GM18508 (cell line): Measurements from ENCODE around the gene CACNG7.

ENCODE experiments used
- ATAC-seq: cut with Tn5 transposase; IDR thresholded peaks from one replicate; pipeline ENCODE4 v1.9.1; 2021; ENCODE audit warnings: moderate number of reproducible peaks; ENCODE audit not compliant: insufficient read depth, unreplicated experiment

Gene CACNG7

GRCh38 chr19:53877361-53877766 is 31.7 kb upstream of the CACNG7 start:
- ATAC-seq, result no peak

DNA sequence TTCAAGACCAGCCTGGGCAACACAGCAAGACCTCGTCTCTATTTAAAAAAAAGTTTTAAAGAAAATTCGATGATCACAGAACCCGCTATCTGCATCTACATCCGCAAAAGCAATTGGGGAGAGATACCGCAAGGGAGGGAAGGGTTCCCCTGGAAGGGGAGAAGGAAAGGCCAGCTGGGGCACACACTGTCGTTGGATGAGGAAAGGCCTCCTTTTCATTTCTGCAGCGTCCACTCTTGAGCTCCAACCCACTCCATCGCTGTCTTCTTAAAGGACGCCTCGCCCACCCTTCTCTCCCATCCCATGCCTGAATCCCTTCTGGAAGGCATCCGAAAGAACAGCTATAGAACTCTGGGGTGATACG is 30.3 kb upstream of the CACNG7 start:
- no peak for ATAC-seq

DNA sequence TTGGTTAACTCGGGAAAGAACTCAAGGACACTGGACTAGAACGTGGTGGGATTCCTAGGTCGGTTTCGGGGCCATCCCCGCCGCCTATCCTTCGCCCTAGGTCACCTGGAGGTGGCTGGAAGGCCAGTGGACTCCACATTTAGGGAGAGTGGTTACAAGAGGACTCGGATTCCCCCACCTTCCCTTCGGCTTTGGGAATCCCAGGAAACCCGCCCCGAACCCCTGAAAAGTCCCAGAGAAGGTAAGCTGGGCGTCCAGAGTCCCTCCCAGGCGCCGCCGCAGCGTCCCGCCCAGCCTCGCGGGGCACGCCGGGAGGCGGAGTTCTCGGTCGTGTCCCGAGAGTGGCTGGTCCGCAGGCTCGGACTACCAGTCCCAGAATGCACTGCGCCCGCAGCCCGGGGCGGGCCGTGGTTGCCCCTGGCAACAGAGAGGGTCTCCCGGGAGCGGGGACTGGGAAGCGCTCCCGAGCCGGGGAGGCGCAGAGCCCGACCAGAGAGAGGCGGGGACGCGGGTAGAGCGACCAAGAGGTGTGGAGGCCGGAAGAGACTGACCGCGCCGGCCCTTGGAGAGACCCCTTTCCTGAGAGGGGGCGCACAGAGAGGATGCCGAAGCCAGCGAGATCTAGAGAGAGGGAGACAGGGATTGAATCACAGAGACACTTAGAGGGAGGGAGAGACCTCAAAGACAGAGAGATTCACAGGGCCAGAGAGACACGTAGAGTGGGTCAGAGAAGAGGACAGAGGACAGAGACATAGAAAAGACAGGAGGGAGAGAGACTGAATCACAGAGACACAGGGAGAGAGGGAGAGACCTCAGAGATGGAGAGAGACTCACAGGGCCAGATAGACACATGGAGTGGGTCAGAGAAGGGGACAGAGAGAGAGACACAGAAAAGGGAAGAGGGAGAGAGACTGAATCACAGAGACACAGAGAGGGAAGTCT is 29.7 kb upstream of the CACNG7 start:
- ATAC-seq, result no peak

DNA sequence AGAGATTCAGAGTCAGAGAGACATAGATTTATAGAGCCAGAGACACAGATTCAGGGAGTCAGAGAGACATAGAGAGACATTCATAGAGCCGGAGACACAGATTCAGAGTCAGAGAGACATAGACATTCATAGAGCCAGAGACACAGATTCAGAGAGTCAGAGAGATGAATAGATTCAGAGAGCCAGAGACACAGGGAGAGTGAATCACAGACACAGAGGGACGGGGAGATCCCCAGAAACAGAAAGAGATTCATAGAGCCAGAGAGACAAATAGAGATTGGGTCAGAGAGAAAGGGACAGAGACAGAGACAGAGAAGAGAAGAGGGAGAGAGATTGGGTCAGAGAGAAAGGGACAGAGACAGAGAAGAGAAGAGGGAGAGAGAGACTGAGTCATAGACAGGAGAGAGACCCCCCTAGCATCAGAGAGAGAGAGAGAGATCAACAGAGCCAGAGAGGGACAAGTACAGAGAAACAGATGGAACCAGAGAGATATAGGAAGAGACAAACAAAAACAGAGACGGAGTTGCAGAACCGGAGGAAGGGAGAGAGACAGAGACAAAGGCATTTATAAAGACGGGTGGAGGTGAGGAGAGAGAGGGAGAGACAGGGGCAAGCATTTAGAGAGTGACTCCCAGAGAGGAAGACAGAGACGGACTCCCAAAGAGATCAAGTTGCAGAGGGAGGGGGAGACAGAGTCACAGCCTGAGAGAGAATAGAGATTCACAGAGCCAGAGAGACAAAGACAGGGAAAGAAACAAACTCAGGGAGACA is 28.2 kb upstream of the CACNG7 start:
- ATAC-seq, result no peak

DNA sequence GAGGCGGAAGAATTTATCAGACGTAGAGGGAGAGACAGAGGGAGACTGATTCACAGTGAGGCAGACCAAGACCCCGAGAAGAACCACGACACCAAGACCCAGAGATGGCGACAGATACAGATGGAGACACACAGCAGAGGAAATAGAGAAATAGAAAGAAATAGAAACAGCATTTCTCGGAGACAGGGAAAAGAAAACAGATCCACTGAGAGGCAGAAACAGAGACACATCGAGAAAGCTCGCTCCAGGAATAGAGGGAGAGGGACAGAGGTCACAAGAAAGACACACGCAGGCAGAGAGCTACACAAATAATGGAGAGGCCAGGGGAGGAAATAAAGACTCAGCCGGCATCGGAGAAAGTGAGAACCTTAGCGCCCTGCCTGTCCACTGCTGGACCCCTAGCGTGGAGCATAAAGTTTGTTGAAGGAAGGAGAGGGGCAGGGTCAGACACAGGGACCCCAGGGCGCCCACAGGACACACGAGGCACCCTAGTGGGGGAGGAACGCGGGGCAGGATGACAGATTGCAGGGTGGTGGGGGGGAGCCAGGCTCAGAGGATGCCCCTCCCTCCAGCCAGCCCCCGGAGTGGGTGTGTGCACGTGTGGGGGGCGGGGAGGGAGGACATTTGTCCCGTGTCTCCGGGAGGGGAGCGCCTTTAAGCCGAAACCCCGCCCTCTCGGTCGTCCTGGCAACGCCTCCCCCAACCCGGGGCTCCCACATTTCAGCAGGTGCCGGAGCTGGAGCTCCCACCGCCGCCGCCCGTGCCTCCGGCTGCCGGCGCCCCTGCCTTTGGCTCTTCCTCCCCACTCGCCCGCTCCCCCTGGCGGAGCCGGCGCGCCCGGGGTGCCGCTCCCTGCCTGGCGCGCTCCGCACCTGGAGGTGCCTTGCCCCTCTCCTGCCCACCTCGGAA is 27.3 kb upstream of the CACNG7 start, which contains the start of gene PRKCG:
Gene PRKCG (plus strand): TSS at position 716 of the 909 bp plus-strand sequence. CDS start 298 bp downstream, outside the sequence.
- no peak for ATAC-seq

DNA sequence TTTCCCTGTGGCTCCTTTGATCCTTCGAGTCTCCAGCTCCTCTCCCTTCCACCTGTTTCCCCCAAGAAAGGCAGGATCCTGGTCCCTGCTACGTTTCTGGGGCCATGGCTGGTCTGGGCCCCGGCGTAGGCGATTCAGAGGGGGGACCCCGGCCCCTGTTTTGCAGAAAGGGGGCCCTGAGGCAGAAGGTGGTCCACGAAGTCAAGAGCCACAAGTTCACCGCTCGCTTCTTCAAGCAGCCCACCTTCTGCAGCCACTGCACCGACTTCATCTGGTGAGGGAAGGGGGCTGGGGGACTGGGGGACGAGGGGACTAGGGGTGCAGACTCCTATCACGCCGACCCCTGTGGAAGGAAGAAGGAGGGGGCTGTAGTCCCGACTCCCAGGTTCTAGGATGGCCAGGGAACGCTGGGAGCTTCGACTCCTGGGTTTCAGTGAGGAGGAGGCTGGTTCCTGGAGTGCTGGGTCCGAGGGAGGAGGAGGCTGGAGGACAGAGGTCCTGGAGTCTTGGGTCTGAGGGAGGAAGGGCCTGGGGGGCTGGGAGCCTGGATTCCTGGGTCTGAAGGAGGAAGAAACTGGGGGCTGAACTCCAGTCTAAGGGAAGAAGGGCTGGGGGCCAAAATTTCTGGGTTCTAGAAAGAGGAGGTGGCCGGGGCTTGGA is 26.6 kb upstream of the CACNG7 start:
- no peak for ATAC-seq

DNA sequence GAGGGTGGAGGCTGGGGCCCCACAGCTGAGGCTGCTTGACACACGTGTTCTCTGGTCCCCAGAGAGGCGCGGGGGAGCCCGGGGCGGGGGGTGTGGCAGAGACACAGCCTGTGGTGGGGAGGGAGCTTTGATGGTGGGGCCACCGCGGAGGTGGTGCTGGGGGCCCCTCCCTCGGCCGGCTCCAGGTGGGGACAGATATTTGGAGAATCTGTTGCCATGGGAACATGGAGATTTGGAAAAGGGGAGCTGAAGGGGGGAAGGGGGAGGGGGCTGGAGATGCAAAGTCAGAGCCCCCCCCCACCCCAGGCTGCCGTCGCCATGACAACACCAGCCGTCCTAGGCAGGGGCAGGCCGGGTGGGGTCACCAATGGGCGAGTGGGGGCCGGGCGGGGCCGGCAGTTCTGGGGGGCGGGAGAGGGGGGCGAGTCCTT is 25.8 kb upstream of the CACNG7 start:
- no peak for ATAC-seq

DNA sequence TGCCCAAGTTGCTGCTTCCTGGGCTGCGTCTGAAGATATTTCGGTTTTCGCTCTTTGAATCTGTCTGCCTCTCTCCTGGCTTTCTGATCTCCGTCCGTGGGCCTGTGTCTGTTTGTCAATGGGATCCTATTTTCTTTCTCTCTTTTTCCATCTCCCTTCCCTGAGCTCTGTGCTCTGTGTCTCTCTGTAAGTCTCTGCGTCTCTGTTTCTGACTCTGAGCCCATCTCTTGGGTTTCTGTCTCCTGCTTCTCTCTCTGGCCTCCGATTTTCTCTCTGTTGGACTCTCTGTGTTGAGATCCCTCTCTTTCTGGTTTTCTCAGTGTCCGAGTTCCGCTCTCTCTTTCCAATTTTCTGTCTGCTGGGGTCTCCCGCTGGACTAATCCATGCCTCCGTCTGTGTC is 25.3 kb upstream of the CACNG7 start:
- ATAC-seq, result no peak

- ATAC-seq, result no peak
Measured at GRCh38 chr19:53884256-53884655, 24.8 kb upstream of the CACNG7 start.

DNA sequence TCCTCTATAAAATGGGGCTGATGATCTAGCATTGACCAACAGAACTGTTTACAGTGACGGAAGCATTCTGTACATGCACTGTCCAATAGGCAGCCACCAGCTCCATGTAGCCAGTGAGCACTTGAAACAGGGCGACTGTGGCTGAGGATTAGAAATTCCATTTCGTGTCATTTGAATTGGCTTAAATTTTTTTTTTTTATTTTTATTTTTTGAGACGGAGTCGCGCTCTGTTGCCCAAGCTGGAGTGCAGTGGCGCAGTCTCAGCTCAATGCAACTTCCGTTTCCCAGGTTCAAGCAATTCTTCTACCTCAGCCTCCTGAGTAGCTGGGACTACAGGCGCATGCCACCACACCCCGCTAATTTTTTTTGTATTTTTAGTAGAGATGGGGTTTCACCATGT is 24.0 kb upstream of the CACNG7 start:
- no peak for ATAC-seq

GRCh38 chr19:53892301-53892980 is 16.6 kb upstream of the CACNG7 start:
- ATAC-seq, result no peak

DNA sequence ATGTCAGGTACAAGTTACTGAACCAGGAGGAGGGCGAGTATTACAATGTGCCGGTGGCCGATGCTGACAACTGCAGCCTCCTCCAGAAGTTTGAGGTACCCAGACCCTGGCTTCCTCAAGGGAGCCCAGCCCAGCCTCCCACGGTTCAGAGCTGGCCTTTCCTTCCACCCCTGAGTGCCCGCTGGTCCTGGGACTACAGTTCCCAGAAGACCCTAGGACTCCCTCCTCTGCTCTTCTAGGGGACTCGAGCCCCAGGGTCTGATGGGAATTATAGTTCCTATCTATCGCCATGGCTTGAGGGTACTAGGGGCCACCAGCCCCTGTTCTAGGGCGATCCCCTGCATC is 16.1 kb upstream of the CACNG7 start:
- ATAC-seq, result no peak

DNA sequence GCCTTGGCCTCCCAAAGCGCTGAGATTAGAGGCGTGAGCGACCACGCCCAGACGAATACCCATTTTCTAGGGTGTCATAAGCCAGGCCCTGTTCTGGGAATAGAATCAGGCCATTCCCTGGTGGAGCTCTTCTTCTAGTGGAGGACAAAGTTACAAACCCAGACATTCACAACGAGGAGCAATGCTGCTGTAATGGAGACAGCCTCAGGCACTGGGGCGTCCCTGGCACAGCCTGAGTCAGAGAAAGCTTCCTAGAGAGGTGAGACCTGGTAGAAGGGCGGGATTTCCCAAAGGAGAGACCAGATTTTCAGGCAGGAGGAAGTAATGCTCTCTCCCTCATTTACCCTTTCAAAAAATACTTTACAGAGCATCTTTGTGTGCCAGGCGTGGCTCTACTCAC is 14.4 kb upstream of the CACNG7 start:
- no peak for ATAC-seq

GRCh38 chr19:53896682-53897081 is 12.4 kb upstream of the CACNG7 start:
- ATAC-seq, result no peak

DNA sequence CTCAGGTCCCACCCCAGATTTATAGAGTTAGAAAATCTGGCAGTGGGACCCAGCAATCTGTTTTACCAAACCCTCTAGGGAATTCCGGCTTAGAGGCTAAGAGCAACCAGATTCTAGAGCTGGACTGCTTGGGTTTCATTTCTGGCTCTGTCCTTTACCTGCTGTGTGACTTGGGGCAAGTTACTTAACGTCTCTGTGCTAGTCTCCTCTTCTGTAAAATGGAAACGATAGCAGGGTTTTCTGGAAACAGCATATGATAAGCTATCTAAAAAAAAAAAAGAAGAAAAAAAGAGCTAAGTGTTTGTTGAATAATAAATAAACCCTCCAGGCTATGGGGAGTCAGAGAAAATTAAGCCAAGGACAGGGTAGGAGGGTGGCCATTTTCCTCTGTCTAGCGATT is 11.6 kb upstream of the CACNG7 start:
- ATAC-seq, result no peak

DNA sequence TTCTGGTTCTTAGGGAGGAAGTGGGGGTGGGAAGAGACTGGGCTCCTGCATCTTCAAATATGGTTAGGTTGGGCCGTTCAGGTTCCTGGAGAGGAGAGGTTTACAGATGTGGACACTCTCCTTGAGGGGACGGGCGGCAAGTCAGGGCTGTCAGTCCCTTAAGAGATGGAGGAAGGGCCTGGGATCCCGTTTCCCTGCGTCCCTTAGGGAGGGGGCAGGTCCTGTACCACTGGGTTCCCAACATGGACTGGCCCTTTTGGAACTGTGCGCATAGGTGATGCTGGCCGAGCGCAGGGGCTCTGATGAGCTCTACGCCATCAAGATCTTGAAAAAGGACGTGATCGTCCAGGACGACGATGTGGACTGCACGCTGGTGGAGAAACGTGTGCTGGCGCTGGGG is 10.9 kb upstream of the CACNG7 start:
- ATAC-seq, result no peak

GRCh38 chr19:53898636-53899341 is 10.3 kb upstream of the CACNG7 start:
- ATAC-seq, result no peak

DNA sequence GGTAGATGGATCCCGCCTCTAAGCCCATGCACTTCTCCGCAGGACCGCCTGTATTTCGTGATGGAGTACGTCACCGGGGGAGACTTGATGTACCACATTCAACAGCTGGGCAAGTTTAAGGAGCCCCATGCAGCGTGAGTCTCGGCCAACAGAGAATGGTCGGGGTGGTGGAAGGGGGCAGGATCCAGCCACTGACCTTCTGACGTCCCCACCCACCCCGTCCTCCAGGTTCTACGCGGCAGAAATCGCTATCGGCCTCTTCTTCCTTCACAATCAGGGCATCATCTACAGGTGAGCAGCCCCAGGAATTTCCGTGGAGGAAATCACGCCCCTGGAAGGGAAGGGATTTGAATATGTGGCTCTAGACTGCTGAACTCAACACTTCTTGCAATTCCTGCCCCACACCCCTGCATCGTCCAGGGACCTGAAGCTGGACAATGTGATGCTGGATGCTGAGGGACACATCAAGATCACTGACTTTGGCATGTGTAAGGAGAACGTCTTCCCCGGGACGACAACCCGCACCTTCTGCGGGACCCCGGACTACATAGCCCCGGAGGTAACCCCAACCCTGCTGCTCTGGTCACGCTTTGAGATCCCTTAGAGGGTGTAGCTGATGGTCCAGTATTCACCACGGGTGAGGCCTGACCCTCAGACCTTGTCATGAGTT is 8.8 kb upstream of the CACNG7 start:
- no peak for ATAC-seq
